CD4-positive, alpha-beta T cell treated with Interleukin-2 at 100 ng/mL for 4 hours (primary cell): ENCODE results near the gene ATP2B2.

Experiments used
- DNase-seq: peaks from one replicate; pipeline ENCODE4 v3.0.0-alpha.2; 2020; ENCODE audit warnings: low spot score

Gene ATP2B2

GRCh38 chr3:10447527-10448260 lies 57.7 kb downstream of the ATP2B2 start:
- no peak for DNase-seq

GRCh38 chr3:10447110-10447509 lies 58.3 kb downstream of the ATP2B2 start:
- no peak for DNase-seq

GRCh38 chr3:10445561-10446175 lies 59.7 kb downstream of the ATP2B2 start:
- DNase-seq: no peak

- no peak for DNase-seq
These were observed 60.9 kb downstream of the ATP2B2 start for GRCh38 chr3:10444511-10444910.

- no peak for DNase-seq
These were observed 61.3 kb downstream of the ATP2B2 start for GRCh38 chr3:10444110-10444429.

GRCh38 chr3:10443272-10444109 lies 61.9 kb downstream of the ATP2B2 start:
- no peak for DNase-seq

GRCh38 chr3:10442151-10442795 lies 63.1 kb downstream of the ATP2B2 start:
- no peak for DNase-seq

- DNase-seq: no peak
These were observed 64.7 kb downstream of the ATP2B2 start for GRCh38 chr3:10440684-10441083.

- DNase-seq: no peak
These were observed 66.3 kb downstream of the ATP2B2 start for GRCh38 chr3:10438902-10439610.

- no peak for DNase-seq
These were observed 67.1 kb downstream of the ATP2B2 start for GRCh38 chr3:10437995-10438901.

GRCh38 chr3:10437272-10437994 lies 68.0 kb downstream of the ATP2B2 start:
- DNase-seq: peak; percentile 68

GRCh38 chr3:10435850-10436249 lies 69.5 kb downstream of the ATP2B2 start:
- DNase-seq: no peak

- no peak for DNase-seq
These were observed 70.4 kb downstream of the ATP2B2 start for GRCh38 chr3:10434938-10435336.

- no peak for DNase-seq
These were observed 71.0 kb downstream of the ATP2B2 start for GRCh38 chr3:10434144-10434937.

- DNase-seq: no peak
These were observed 72.5 kb downstream of the ATP2B2 start for GRCh38 chr3:10432931-10433330.

GRCh38 chr3:10432156-10432845 lies 73.1 kb downstream of the ATP2B2 start:
- DNase-seq: no peak

GRCh38 chr3:10430805-10431204 lies 74.6 kb downstream of the ATP2B2 start:
- DNase-seq: no peak

- DNase-seq: no peak
These were observed 76.8 kb downstream of the ATP2B2 start for GRCh38 chr3:10428406-10429091.
